Small intestine (tissue), 7 donors: ENCODE data around the gene PCK1. TPM values are rescaled to one million over a fixed set of nuclear protein-coding genes. Genes with fewer than 3 reads are reported as not detected.

Experiments used
- DNase-seq, 2 donors: peaks; one replicate each; pipeline versions ENCODE4 v3.0.0 to v3.0.0-alpha.2; 2013
- FAIRE-seq: peaks from 2 replicates; lab custom pipeline; 2012; peaks lifted over from hg19 to GRCh38; lab: Jason Lieb, UNC
- H3K27ac ChIP-seq, 3 donors: one replicate each; pipeline ENCODE4 v1.5.1; 2013; ENCODE audit warnings: low read length in 2 of 3, mild to moderate bottlenecking in 2 of 3, control low read depth in 1 of 3, inconsistent platforms in 1 of 3, low read depth in 1 of 3, moderate library complexity in 1 of 3
- H3K27me3 ChIP-seq, 3 donors: one replicate each; pipeline ENCODE4 v1.6.1; 2013; ENCODE audit warnings: low read length in 3 of 3, inconsistent platforms in 1 of 3; ENCODE audit not compliant: control insufficient read depth in 3 of 3, insufficient read depth in 3 of 3
- H3K36me3 ChIP-seq, 3 donors: one replicate each; pipeline ENCODE4 v1.6.1; 2013; ENCODE audit warnings: low read length in 3 of 3, inconsistent platforms in 1 of 3, low read depth in 1 of 3, mild to moderate bottlenecking in 1 of 3, moderate library complexity in 1 of 3; ENCODE audit not compliant: control insufficient read depth in 3 of 3, insufficient read depth in 2 of 3
- H3K4me1 ChIP-seq, 3 donors: one replicate each; pipeline ENCODE4 v1.6.1; 2013; ENCODE audit warnings: low read length in 2 of 3, inconsistent platforms in 1 of 3, low read depth in 1 of 3, mild to moderate bottlenecking in 1 of 3, moderate library complexity in 1 of 3; ENCODE audit not compliant: control insufficient read depth in 3 of 3, insufficient read depth in 2 of 3
- H3K4me3 ChIP-seq, 3 donors: one replicate each; pipeline ENCODE4 v1.5.1; 2013; ENCODE audit warnings: low read length in 3 of 3, control low read depth in 1 of 3, inconsistent platforms in 1 of 3, low read depth in 1 of 3, mild to moderate bottlenecking in 1 of 3, moderate library complexity in 1 of 3
- H3K9me3 ChIP-seq, 2 donors: one replicate each; pipeline ENCODE4 v1.6.1; 2013; ENCODE audit warnings: low read depth in 1 of 2, low read length in 1 of 2; ENCODE audit not compliant: control insufficient read depth in 2 of 2, insufficient read depth in 1 of 2
- whole genome bisulfite sequencing, 3 donors: extraction: QIAGEN DNeasy Blood & Tissue Kit; methylation state at CpG; one replicate each; pipeline ENCODE4 v1.1.7; 2013; 5-methylcytosine and 5-hydroxymethylcytosine counted together
- polyA plus RNA-seq, 4 donors: library from polyadenylated mRNA; stranded (reverse) in 3 of 4; unstranded in 1 of 4; fragments of 200-250 nt in 3 of 4; fragments of 120-200 nt in 1 of 4; gene quantifications; one replicate each; pipeline versions ENCODE4 v1.2.1 to v1.2.3, GENCODE V29; 2013
- donor health status: healthy with polysubstance abuse.
- donor health status: control.
- donor health status: control.
- donor health status: Bipolar disorder and iron deficiency.
- donor health status: healthy.

Gene PCK1
- polyA plus RNA-seq, 4 donors: 5.5 to 439 (median 97.2) TPM

GRCh38 chr20:57529160-57529585 is 31.7 kb upstream of the PCK1 start:
- Histone ChIP-seq H3K27ac (no peak overlapping the region), H3K9me3 (no peaks in the 10 kb centered on the region), H3K4me3 (no peak overlapping the region), H3K27me3 (peaks cover 0 to 2% (median 0%) of the 10 kb centered on the region in 3 donors), H3K36me3 (no peaks in the 10 kb centered on the region), H3K4me1 (peaks cover 0 to 13% (median 5%) of the 10 kb centered on the region in 3 donors)
- DNase-seq (no peak), FAIRE-seq (no peak)
- WGBS, 3 donors: 68 to 81% (median 71%) methylated on average over 8 of the region's 8 CpGs

- Histone ChIP-seq H3K4me3 (no peak overlapping the region), H3K27me3 (peaks cover 0 to 2% (median 0%) of the 10 kb centered on the region in 3 donors), H3K4me1 (peaks cover 0 to 13% (median 5%) of the 10 kb centered on the region in 3 donors), H3K36me3 (no peaks in the 10 kb centered on the region), H3K27ac (no peak overlapping the region), H3K9me3 (no peaks in the 10 kb centered on the region)
- 84 to 91% (median 86%) methylated on average over 3 of the region's 3 CpGs for WGBS, 3 donors
- DNase-seq (no peak), FAIRE-seq (no peak)
Observed at GRCh38 chr20:57529810-57530209, 31.1 kb upstream of the PCK1 start.

GRCh38 chr20:57530327-57530981 is 30.5 kb upstream of the PCK1 start:
- Histone ChIP-seq H3K9me3 (no peaks in the 10 kb centered on the region), H3K36me3 (no peaks in the 10 kb centered on the region), H3K4me1 (peaks cover 0 to 13% (median 5%) of the 10 kb centered on the region in 3 donors), H3K27ac (no peak overlapping the region), H3K4me3 (no peak overlapping the region), H3K27me3 (peaks cover 0 to 2% (median 0%) of the 10 kb centered on the region in 3 donors)
- DNase-seq (no peak), FAIRE-seq (no peak)
- WGBS, 3 donors: 82 to 85% (median 84%) methylated on average over 4 of the region's 4 CpGs

- DNase-seq: peak; percentile 51 to 95
- Histone ChIP-seq H3K27ac (peak overlapping the region; percentile 66 to 82 (median 68)), H3K9me3 (peaks cover 0 to 8% of the 10 kb centered on the region in 2 donors), H3K4me1 (peaks cover 0 to 14% (median 10%) of the 10 kb centered on the region in 3 donors), H3K36me3 (no peaks in the 10 kb centered on the region), H3K4me3 (no peak overlapping the region), H3K27me3 (peaks cover 0 to 2% (median 0%) of the 10 kb centered on the region in 3 donors)
- 23 to 47% (median 41%) methylated on average over 2 of the region's 2 CpGs for WGBS, 3 donors
- peak; percentile 72 for FAIRE-seq
Observed at GRCh38 chr20:57532104-57532503, 28.8 kb upstream of the PCK1 start.

- Histone ChIP-seq H3K4me3 (no peak overlapping the region), H3K27me3 (peaks cover 0 to 2% (median 0%) of the 10 kb centered on the region in 3 donors), H3K27ac (peak overlapping the region in 1 of 3 donors; percentile 16), H3K36me3 (no peaks in the 10 kb centered on the region), H3K4me1 (peaks cover 0 to 24% (median 17%) of the 10 kb centered on the region in 3 donors), H3K9me3 (peaks cover 0 to 21% of the 10 kb centered on the region in 2 donors)
- FAIRE-seq: no peak
- no peak for DNase-seq
- WGBS, 3 donors: 82 to 85% (median 83%) methylated on average over 5 of the region's 5 CpGs
Observed at GRCh38 chr20:57535297-57535696, 25.6 kb upstream of the PCK1 start.

GRCh38 chr20:57536120-57536708 is 24.7 kb upstream of the PCK1 start:
- FAIRE-seq: no peak
- 45 to 69% (median 55%) methylated on average over 3 of the region's 3 CpGs for WGBS, 3 donors
- Histone ChIP-seq H3K4me3 (no peak overlapping the region), H3K4me1 (peaks cover 0 to 34% (median 17%) of the 10 kb centered on the region in 3 donors), H3K9me3 (peaks cover 0 to 21% of the 10 kb centered on the region in 2 donors), H3K27me3 (peaks cover 0 to 2% (median 0%) of the 10 kb centered on the region in 3 donors), H3K36me3 (no peaks in the 10 kb centered on the region), H3K27ac (peak overlapping the region; percentile 69 to 76 (median 76))
- DNase-seq: no peak

GRCh38 chr20:57536771-57537724 is 23.9 kb upstream of the PCK1 start:
- Histone ChIP-seq H3K4me1 (peaks cover 0 to 37% (median 19%) of the 10 kb centered on the region in 3 donors), H3K36me3 (no peaks in the 10 kb centered on the region), H3K27ac (peak overlapping the region; percentile 76 to 98 (median 79)), H3K9me3 (peaks cover 0 to 21% of the 10 kb centered on the region in 2 donors), H3K27me3 (peaks cover 0 to 2% (median 0%) of the 10 kb centered on the region in 3 donors), H3K4me3 (no peak overlapping the region)
- WGBS, 3 donors: 12 to 55% (median 24%) methylated on average over 4 of the region's 4 CpGs
- peak; percentile 51 to 98 for DNase-seq
- FAIRE-seq: no peak

GRCh38 chr20:57537822-57538221 is 23.1 kb upstream of the PCK1 start:
- Histone ChIP-seq H3K4me1 (peaks cover 0 to 35% (median 18%) of the 10 kb centered on the region in 3 donors), H3K27ac (peak overlapping the region; percentile 63 to 98 (median 76)), H3K36me3 (no peaks in the 10 kb centered on the region), H3K27me3 (peaks cover 0 to 2% (median 0%) of the 10 kb centered on the region in 3 donors), H3K9me3 (peaks cover 0 to 21% of the 10 kb centered on the region in 2 donors), H3K4me3 (no peak overlapping the region)
- 41 to 70% (median 60%) methylated on average over 2 of the region's 2 CpGs for WGBS, 3 donors
- DNase-seq (no peak), FAIRE-seq (no peak)
